Liver (tissue), 3 donors: Measurements from ENCODE around the gene TRIP13.

ENCODE experiments used
- FOXA1 ChIP-seq: IDR thresholded peaks from 2 replicates; pipeline ENCODE4 v1.6.1; 2016; ENCODE audit warnings: antibody characterized with exemption
- GABPA ChIP-seq, 2 donors: IDR thresholded peaks in 1 of 2; conservative IDR thresholded peaks in 1 of 2; 2 replicates each; pipeline ENCODE4 v1.6.1; 2016; ENCODE audit warnings: antibody characterized with exemption in 2 of 2, mild to moderate bottlenecking in 1 of 2, moderate library complexity in 1 of 2
- JUND ChIP-seq, 2 donors: IDR thresholded peaks; 2 replicates each; pipeline ENCODE4 v1.6.1; 2016; ENCODE audit warnings: antibody characterized with exemption in 2 of 2
- RAD21 ChIP-seq, 2 donors: IDR thresholded peaks; 2 replicates each; pipeline ENCODE4 v1.6.1; 2016; ENCODE audit warnings: antibody characterized with exemption in 2 of 2, mild to moderate bottlenecking in 2 of 2
- RXRA ChIP-seq, 2 donors: IDR thresholded peaks; 2 replicates each; pipeline ENCODE4 v1.6.1; 2017 to 2018; ENCODE audit warnings: antibody characterized with exemption in 2 of 2, mild to moderate bottlenecking in 1 of 2
- SP1 ChIP-seq: IDR thresholded peaks from 2 replicates; pipeline ENCODE4 v1.6.1; 2018; ENCODE audit warnings: antibody characterized with exemption, mild to moderate bottlenecking
- TAF1 ChIP-seq: conservative IDR thresholded peaks from 2 replicates; pipeline ENCODE4 v1.6.1; 2016; ENCODE audit warnings: antibody characterized with exemption, mild to moderate bottlenecking
- YY1 ChIP-seq: IDR thresholded peaks from 2 replicates; pipeline ENCODE4 v1.6.1; 2016; ENCODE audit warnings: antibody characterized with exemption, mild to moderate bottlenecking
- TF ChIP-seq, protein P1 (sequence below): fragments of 150-350 bp; IDR thresholded peaks from 2 replicates; pipeline ENCODE4 v1.5.1; 2017; ENCODE audit warnings: improper control_type of control experiment, low read depth, low read length; ENCODE audit not compliant: missing input control
- TF ChIP-seq, protein P2 (sequence below): IDR thresholded peaks from 2 replicates; pipeline ENCODE4 v1.6.1; 2016; ENCODE audit warnings: antibody characterized with exemption
- TF ChIP-seq, protein P3 (sequence below): IDR thresholded peaks from 2 replicates; pipeline ENCODE4 v1.6.1; 2016; ENCODE audit warnings: antibody characterized with exemption, mild to moderate bottlenecking
- TF ChIP-seq, protein P4 (sequence below): IDR thresholded peaks from 2 replicates; pipeline ENCODE4 v1.6.1; 2016; ENCODE audit warnings: antibody characterized with exemption
- TF ChIP-seq, protein P5 (sequence below): IDR thresholded peaks from 2 replicates; pipeline ENCODE4 v1.6.1; 2016; ENCODE audit warnings: antibody characterized with exemption
- donor health status: healthy.
- donor health status: healthy.

DNA sequence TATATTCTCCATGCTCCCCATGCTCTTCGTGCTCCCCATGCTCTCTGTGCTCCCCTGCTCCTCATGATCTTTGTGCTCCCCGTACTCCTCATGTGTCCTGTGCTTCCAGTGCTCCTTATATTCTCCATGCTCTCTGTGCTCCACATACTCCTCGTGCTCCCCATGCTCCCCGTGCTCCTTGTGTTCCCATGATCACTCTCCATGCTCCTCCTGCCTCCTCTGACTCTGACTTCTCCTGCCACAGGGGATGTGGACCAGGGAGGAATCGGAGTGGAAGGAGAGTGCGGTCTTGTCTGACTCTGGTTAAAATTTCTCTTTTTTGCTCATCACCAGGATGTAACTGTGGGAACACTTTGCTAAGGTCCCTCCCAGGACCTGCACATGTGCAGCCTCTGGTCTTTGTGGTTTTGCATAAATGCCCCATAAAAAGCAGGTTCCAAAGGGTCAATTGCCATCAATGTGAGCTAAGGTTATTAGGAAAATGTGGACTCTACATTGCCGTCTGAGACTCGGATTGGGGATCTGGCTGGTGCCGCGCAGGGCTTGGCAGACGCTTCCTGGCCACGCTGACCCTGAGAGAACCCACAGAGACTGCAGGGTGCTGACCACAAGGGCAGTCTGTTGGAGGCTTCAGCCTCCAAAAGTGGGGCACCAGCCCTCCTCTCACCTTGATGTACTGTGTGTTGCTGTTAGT is 52.5 kb downstream of the TRIP13 start:
- TF ChIP-seq, protein P1, sequence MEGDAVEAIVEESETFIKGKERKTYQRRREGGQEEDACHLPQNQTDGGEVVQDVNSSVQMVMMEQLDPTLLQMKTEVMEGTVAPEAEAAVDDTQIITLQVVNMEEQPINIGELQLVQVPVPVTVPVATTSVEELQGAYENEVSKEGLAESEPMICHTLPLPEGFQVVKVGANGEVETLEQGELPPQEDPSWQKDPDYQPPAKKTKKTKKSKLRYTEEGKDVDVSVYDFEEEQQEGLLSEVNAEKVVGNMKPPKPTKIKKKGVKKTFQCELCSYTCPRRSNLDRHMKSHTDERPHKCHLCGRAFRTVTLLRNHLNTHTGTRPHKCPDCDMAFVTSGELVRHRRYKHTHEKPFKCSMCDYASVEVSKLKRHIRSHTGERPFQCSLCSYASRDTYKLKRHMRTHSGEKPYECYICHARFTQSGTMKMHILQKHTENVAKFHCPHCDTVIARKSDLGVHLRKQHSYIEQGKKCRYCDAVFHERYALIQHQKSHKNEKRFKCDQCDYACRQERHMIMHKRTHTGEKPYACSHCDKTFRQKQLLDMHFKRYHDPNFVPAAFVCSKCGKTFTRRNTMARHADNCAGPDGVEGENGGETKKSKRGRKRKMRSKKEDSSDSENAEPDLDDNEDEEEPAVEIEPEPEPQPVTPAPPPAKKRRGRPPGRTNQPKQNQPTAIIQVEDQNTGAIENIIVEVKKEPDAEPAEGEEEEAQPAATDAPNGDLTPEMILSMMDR = no peak
- TF ChIP-seq GABPA (IDR thresholded peaks at IDR 0.05 in 1 of 2, conservative IDR thresholded peaks at IDR 0.05 in 1 of 2) (no peak), TAF1 (no peak), RAD21 (IDR thresholded peaks at IDR 0.05) (no peak), SP1 (no peak), FOXA1 (no peak), YY1 (no peak), JUND (IDR thresholded peaks at IDR 0.05) (no peak), RXRA (IDR thresholded peaks at IDR 0.05) (no peak)
- TF ChIP-seq, protein P2, sequence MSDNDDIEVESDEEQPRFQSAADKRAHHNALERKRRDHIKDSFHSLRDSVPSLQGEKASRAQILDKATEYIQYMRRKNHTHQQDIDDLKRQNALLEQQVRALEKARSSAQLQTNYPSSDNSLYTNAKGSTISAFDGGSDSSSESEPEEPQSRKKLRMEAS = no peak
- TF ChIP-seq, protein P3, sequence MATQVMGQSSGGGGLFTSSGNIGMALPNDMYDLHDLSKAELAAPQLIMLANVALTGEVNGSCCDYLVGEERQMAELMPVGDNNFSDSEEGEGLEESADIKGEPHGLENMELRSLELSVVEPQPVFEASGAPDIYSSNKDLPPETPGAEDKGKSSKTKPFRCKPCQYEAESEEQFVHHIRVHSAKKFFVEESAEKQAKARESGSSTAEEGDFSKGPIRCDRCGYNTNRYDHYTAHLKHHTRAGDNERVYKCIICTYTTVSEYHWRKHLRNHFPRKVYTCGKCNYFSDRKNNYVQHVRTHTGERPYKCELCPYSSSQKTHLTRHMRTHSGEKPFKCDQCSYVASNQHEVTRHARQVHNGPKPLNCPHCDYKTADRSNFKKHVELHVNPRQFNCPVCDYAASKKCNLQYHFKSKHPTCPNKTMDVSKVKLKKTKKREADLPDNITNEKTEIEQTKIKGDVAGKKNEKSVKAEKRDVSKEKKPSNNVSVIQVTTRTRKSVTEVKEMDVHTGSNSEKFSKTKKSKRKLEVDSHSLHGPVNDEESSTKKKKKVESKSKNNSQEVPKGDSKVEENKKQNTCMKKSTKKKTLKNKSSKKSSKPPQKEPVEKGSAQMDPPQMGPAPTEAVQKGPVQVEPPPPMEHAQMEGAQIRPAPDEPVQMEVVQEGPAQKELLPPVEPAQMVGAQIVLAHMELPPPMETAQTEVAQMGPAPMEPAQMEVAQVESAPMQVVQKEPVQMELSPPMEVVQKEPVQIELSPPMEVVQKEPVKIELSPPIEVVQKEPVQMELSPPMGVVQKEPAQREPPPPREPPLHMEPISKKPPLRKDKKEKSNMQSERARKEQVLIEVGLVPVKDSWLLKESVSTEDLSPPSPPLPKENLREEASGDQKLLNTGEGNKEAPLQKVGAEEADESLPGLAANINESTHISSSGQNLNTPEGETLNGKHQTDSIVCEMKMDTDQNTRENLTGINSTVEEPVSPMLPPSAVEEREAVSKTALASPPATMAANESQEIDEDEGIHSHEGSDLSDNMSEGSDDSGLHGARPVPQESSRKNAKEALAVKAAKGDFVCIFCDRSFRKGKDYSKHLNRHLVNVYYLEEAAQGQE = no peak
- TF ChIP-seq, protein P4, sequence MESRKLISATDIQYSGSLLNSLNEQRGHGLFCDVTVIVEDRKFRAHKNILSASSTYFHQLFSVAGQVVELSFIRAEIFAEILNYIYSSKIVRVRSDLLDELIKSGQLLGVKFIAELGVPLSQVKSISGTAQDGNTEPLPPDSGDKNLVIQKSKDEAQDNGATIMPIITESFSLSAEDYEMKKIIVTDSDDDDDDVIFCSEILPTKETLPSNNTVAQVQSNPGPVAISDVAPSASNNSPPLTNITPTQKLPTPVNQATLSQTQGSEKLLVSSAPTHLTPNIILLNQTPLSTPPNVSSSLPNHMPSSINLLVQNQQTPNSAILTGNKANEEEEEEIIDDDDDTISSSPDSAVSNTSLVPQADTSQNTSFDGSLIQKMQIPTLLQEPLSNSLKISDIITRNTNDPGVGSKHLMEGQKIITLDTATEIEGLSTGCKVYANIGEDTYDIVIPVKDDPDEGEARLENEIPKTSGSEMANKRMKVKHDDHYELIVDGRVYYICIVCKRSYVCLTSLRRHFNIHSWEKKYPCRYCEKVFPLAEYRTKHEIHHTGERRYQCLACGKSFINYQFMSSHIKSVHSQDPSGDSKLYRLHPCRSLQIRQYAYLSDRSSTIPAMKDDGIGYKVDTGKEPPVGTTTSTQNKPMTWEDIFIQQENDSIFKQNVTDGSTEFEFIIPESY = no peak
- TF ChIP-seq, protein P5, sequence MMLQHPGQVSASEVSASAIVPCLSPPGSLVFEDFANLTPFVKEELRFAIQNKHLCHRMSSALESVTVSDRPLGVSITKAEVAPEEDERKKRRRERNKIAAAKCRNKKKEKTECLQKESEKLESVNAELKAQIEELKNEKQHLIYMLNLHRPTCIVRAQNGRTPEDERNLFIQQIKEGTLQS = no peak
